GM19023 (cell line): ENCODE measurements around the gene KIRREL1.
"Not testable (repeated sequence)": the region's sequence is repeated elsewhere in the genome, so short reads cannot be mapped to it uniquely, and the experiment has no call there.

Experiments used
- ATAC-seq: cut with Tn5 transposase; IDR thresholded peaks from one replicate; pipeline ENCODE4 v1.9.1; 2021; ENCODE audit warnings: mild to moderate bottlenecking, moderate library complexity; ENCODE audit not compliant: unreplicated experiment

Gene KIRREL1

GRCh38 chr1:158126425-158126824 is 133.0 kb downstream of the KIRREL1 start:
- ATAC-seq: peak; percentile 59

- ATAC-seq: not testable (repeated sequence)
Measured at GRCh38 chr1:158128531-158128930, 135.1 kb downstream of the KIRREL1 start.

- no peak for ATAC-seq
Measured at GRCh38 chr1:158131217-158131616, 137.8 kb downstream of the KIRREL1 start.

GRCh38 chr1:158140764-158141192 is 147.3 kb downstream of the KIRREL1 start:
- ATAC-seq: no peak

- ATAC-seq: no peak
Measured at GRCh38 chr1:158145173-158145719, 151.8 kb downstream of the KIRREL1 start.

GRCh38 chr1:158146165-158146564 is 152.7 kb downstream of the KIRREL1 start:
- no peak for ATAC-seq

- ATAC-seq: no peak
Measured at GRCh38 chr1:158146739-158147138, 153.3 kb downstream of the KIRREL1 start.

GRCh38 chr1:158147401-158147800 is 154.0 kb downstream of the KIRREL1 start:
- ATAC-seq: no peak

GRCh38 chr1:158147869-158148268 is 154.4 kb downstream of the KIRREL1 start:
- no peak for ATAC-seq

GRCh38 chr1:158148468-158148867 is 155.0 kb downstream of the KIRREL1 start:
- ATAC-seq: no peak

- peak; percentile 18 for ATAC-seq
Measured at GRCh38 chr1:158149175-158149574, 155.7 kb downstream of the KIRREL1 start.
